ENCODE data around the gene AK4.
"Not testable (repeated sequence)": the region's sequence is repeated elsewhere in the genome, so short reads cannot be mapped to it uniquely, and the experiment has no call there.

The AK4 gene

DNA sequence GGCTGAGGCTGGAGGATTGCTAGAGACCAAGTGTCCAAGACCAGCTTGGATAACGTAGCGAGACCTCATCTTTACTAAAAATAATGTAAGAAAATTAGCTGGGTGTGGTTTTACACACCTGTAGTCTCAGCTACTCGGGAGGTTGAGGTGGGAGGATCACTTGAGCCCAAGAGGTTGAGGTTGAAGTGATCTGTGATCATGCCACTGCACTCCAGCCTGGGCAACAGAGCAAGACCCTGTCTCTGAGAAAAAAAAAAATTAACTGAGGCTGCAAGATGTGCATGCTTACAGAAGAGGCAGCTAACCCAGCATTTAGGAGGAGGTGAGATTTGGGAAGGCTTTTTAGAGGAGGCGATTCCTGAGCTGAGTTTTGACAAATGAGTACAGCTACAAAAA lies 9.5 kb downstream of the AK4 start:
- H3K4me3 ChIP-seq (ENCODE audit: low read depth, low read length), result no peak overlapping the region
- POLR2A ChIA-PET, result no interaction called here

DNA sequence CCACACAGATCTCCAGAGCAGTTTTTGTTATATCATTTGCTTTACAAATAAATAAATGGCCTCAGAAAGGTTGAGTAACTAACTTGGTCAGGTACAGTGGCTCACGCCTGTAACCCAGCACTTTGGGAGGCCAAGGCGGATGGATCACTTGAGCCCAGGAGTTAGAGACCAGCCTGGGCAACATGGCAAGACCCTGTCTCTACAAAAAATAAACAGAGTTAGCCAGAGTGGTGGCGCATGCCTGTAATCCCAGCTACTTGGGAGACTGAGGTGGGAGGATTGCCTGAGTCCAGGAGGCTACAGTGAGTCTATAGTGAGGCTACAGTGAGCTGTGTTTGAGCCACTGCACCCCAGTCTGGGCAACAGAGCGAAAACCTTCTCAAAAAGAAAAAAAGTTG lies 11.3 kb downstream of the AK4 start:
- not testable (repeated sequence) for H3K27ac ChIP-seq (ENCODE audit: extremely low read depth, low read depth, low read length); H3K4me3 ChIP-seq (ENCODE audit: low read depth, low read length); H3K9me3 ChIP-seq (ENCODE audit: control insufficient read depth, insufficient read depth, low read depth, low read length); H3K4me1 ChIP-seq (ENCODE audit: control insufficient read depth, insufficient read depth, low read length); H3K36me3 ChIP-seq (ENCODE audit: control insufficient read depth in 2 of 2, insufficient read depth in 1 of 2, low read length in 2 of 2)
- CTCF ChIA-PET, result interaction anchor here (0.6 to 0.9 kb wide), 3 partner anchors 10 to 74 kb away, joined by 3 read pairs; no protein-coding TSS in a partner anchor
- POLR2A ChIA-PET, result interaction anchor here (1.1 kb wide), 1 partner anchor 10 kb away, joined by 4 read pairs; no protein-coding TSS in a partner anchor

More for the DNA sequence above, 9.5 kb downstream of the AK4 start:
- CTCF ChIA-PET, result interaction anchor here (0.6 kb wide), 1 partner anchor 148 kb away, joined by 3 read pairs; no protein-coding TSS in a partner anchor
- Histone ChIP-seq H3K9me3 (ENCODE audit: control insufficient read depth, insufficient read depth, low read depth, low read length) (no peaks in the 10 kb centered on the region), H3K4me1 (ENCODE audit: control insufficient read depth, insufficient read depth, low read length) (no peaks in the 10 kb centered on the region), H3K36me3 (ENCODE audit: control insufficient read depth in 2 of 2, insufficient read depth in 1 of 2, low read length in 2 of 2) (peaks cover 0 to 3% of the 10 kb centered on the region in 2 experiments; a peak in 1 of 3 replicates), H3K27ac (ENCODE audit: extremely low read depth, low read depth, low read length) (no peak overlapping the region)
- peak; percentile 87 for TF ChIP-seq ZNF121 (tag by site-specific recombination; IDR thresholded peaks at IDR 0.05)
- TF ChIP-seq, protein P1, sequence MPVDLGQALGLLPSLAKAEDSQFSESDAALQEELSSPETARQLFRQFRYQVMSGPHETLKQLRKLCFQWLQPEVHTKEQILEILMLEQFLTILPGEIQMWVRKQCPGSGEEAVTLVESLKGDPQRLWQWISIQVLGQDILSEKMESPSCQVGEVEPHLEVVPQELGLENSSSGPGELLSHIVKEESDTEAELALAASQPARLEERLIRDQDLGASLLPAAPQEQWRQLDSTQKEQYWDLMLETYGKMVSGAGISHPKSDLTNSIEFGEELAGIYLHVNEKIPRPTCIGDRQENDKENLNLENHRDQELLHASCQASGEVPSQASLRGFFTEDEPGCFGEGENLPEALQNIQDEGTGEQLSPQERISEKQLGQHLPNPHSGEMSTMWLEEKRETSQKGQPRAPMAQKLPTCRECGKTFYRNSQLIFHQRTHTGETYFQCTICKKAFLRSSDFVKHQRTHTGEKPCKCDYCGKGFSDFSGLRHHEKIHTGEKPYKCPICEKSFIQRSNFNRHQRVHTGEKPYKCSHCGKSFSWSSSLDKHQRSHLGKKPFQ (tag by site-specific recombination; IDR thresholded peaks at IDR 0.05), result no peak

DNA sequence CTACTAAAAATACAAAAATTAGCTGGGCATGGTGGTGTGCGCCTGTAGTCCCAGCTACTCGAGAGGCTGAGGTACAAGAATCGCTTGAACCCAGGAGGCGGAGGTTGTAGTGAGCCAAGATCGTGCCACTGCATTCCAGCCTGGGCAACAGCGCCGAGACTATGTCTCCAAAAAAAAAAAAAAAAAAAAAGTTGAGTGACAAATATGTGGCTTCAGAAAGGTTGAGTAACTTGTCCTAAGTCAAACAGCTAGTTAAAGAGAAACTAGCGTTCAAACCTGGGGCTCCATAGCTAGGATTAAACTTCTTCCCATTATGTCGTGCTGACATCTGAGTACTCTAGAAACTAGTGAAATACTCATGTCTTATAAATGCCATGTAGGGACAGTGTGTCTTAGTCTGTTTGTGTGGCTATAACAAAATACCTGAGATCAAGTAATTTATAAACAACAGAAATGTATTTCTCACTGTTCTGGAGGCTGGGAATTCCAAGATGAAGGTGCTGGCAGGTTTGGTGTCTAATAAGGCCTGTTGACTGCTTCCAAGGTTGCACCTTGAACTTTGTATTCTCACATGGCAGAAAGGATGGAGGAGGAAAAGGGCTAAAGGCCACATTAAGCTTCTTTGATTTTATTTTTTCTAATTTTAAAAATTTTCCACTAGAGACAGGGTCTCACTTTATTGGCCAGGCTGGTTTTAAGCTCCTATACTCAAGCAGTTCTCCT lies 12.0 kb downstream of the AK4 start:
- H3K9me3 ChIP-seq (ENCODE audit: control insufficient read depth, insufficient read depth, low read depth, low read length), result no peaks in the 10 kb centered on the region
- H3K4me3 ChIP-seq (ENCODE audit: low read depth, low read length), result no peak overlapping the region
- H3K36me3 ChIP-seq (ENCODE audit: control insufficient read depth in 2 of 2, insufficient read depth in 1 of 2, low read length in 2 of 2), result peaks cover 0 to 3% of the 10 kb centered on the region in 2 experiments; a peak in 1 of 3 replicates
- H3K4me1 ChIP-seq (ENCODE audit: control insufficient read depth, insufficient read depth, low read length), result no peaks in the 10 kb centered on the region
- ChIA-PET POLR2A (interaction anchor here (1.1 kb wide), 1 partner anchor 11 kb away, joined by 4 read pairs; no protein-coding TSS in a partner anchor), CTCF (interaction anchor here (0.6 to 0.7 kb wide), 2 partner anchors 11 to 73 kb away, joined by 3 read pairs; no protein-coding TSS in a partner anchor)
- no peak for TF ChIP-seq ZNF658 (tag by site-specific recombination; IDR thresholded peaks at IDR 0.05)
- no peak overlapping the region for H3K27ac ChIP-seq (ENCODE audit: extremely low read depth, low read depth, low read length)

DNA sequence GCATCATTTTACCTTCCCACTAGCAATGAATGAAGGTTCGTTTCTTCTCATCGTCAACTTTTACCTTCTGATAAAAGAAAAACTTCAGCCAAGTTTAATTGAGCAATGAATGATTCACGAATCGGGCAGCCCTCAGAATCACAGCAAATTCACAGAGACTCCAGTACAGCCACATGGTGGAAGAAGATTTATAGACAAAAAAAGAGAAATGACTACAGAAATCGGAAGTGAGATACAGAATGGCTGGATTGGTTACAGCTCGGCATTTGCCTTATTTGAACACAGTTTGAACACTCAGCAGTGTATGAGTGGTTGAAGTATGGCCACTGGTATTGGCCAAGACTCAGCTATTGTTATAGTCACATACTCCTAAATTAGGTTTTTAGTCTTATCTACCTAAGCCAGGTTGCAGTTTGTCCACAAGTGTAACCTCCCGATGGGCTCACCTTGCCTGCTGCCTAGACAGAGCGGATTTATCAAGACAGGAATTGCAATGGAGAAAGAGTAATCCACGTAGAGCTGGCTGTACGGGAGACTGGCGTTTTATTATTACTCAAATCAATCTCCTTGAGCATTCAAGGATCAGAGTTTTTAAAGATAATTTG lies 15.3 kb downstream of the AK4 start:
- Histone ChIP-seq H3K4me3 (ENCODE audit: low read depth, low read length) (no peak overlapping the region), H3K36me3 (ENCODE audit: control insufficient read depth in 2 of 2, insufficient read depth in 1 of 2, low read length in 2 of 2) (no peaks in the 10 kb centered on the region), H3K27ac (ENCODE audit: extremely low read depth, low read depth, low read length) (no peak overlapping the region), H3K4me1 (ENCODE audit: control insufficient read depth, insufficient read depth, low read length) (peaks cover 7% of the 10 kb centered on the region), H3K9me3 (ENCODE audit: control insufficient read depth, insufficient read depth, low read depth, low read length) (no peaks in the 10 kb centered on the region)
- CTCF ChIA-PET, result no interaction called here
- POLR2A ChIA-PET, result no interaction called here
- TF ChIP-seq SALL2 (tag by site-specific recombination; IDR thresholded peaks at IDR 0.05; ENCODE audit: borderline replicate concordance) (no peak), ZNF747 (tag by site-specific recombination; IDR thresholded peaks at IDR 0.05) (no peak), TCF7L2 (IDR thresholded peaks at IDR 0.05; ENCODE audit: borderline replicate concordance, low read depth, low read length) (no peak), SCRT2 (tag by site-specific recombination; IDR thresholded peaks at IDR 0.05) (no peak), ZNF623 (tag by site-specific recombination; IDR thresholded peaks at IDR 0.05) (no peak), ZNF175 (tag by site-specific recombination; IDR thresholded peaks at IDR 0.05) (no peak), REPIN1 (tag by site-specific recombination; IDR thresholded peaks at IDR 0.05; ENCODE audit: low read depth) (no peak)
- TF ChIP-seq, protein P1 (tag by site-specific recombination; IDR thresholded peaks at IDR 0.05), result no peak
- TF ChIP-seq, protein P2, sequence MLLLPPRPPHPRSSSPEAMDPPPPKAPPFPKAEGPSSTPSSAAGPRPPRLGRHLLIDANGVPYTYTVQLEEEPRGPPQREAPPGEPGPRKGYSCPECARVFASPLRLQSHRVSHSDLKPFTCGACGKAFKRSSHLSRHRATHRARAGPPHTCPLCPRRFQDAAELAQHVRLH (tag by site-specific recombination; IDR thresholded peaks at IDR 0.05), result no peak

DNA sequence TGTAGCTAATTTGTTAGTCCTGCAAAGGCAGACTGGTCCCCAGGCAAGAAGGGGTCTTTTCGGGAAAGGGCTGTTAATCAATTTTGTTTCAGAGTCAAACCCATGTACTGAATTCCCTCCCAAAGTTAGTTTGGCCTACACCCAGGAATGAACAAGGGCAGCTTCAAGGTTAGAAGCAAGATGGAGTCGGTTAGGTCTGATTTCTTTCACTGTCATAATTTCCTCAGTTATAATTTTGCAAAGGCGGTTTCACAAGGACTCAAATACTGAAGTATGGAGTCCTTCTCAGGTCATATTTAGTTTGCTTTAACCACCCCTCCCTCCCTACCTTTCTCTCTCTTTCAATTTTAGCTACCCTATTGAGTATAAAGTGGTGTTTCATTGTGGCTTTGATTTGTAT lies 16.1 kb downstream of the AK4 start:
- POLR2A ChIA-PET; CTCF ChIA-PET; H3K36me3 ChIP-seq (ENCODE audit: control insufficient read depth in 2 of 2, insufficient read depth in 1 of 2, low read length in 2 of 2); H3K9me3 ChIP-seq (ENCODE audit: control insufficient read depth, insufficient read depth, low read depth, low read length); H3K27ac ChIP-seq (ENCODE audit: extremely low read depth, low read depth, low read length); H3K4me3 ChIP-seq (ENCODE audit: low read depth, low read length); H3K4me1 ChIP-seq (ENCODE audit: control insufficient read depth, insufficient read depth, low read length): not testable (repeated sequence)

Measured in HEK293 (cell line).